GM04504 (cell line): ENCODE data around the gene CMSS1.

Experiments
- DNase-seq: peaks from one replicate; pipeline ENCODE4 v3.0.0-alpha.2; 2012; ENCODE audit warnings: low read depth

The CMSS1 gene

DNA sequence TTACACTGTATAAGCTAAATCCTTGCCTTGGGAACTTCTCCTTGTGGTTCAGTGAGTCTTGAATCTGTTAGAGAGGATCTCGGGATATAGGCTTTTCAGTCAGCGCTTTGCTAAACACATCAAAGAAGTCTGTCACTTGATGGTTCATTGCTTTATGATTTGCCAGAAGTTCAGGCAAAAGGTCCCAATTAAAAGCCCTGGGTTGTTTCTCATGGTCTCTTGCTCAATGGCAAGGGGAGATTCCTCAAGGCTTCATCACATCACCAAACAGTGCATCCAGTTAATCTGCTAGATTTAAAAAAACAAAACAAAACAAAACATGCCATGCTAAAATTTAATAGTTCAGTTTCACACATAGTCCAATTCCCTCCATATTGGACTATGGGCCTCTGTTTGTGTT, 181.9 kb downstream of the CMSS1 start:
- DNase-seq, result peak; percentile 51

DNA sequence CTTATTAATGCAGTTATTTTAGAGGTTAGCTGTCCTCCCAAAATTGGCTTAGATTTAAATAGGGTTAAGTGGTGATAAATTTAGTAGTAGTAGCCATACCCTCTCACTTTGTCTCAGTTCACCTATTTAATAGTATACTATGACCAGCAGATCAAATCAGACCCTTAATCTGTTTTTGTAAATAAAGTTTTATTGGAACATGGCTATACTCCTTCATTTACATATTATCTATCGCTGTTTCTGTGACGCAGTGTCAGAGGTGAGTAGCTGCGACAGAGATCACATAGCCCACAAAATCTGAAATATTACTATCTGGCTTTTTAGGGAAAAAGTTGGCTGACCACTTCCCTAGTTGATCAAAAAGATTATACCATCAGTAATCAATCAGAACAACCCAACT, 183.4 kb downstream of the CMSS1 start:
- no peak for DNase-seq

DNA sequence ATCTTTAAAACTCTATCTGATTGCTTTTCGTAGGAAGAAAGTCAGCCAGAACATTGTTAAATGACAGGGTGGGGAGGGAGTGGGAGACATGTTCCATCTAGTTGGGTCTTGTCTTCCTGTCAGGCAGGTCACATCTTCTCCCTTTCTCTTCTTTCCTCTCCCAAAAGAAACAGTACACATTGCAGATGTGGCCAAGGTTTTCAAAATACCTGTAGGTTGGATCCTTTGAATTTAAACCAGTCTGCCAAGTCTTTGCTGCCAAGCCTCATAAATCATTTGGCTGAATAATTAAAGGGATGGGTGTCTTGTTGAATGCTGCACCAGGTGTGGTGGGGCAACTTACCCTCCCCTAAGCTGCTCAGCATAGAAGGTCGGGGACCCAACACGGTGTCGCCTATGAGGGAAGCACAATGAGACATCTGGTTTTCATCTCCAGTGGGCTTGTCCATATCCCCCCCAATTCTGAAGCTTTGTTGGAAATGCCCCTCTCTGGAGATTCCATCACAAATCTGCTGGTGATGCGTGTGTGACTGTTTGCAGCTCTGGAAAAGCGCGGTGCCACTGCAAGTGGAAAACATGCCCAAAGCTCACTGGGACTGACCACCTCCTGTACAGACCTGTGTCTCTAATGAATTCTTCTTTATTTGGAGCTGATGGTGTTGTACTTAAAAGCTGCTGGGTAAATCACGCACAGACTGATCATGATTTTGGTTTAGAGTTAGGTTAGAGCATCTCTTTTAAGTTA, 184.0 kb downstream of the CMSS1 start:
- DNase-seq, result no peak

DNA sequence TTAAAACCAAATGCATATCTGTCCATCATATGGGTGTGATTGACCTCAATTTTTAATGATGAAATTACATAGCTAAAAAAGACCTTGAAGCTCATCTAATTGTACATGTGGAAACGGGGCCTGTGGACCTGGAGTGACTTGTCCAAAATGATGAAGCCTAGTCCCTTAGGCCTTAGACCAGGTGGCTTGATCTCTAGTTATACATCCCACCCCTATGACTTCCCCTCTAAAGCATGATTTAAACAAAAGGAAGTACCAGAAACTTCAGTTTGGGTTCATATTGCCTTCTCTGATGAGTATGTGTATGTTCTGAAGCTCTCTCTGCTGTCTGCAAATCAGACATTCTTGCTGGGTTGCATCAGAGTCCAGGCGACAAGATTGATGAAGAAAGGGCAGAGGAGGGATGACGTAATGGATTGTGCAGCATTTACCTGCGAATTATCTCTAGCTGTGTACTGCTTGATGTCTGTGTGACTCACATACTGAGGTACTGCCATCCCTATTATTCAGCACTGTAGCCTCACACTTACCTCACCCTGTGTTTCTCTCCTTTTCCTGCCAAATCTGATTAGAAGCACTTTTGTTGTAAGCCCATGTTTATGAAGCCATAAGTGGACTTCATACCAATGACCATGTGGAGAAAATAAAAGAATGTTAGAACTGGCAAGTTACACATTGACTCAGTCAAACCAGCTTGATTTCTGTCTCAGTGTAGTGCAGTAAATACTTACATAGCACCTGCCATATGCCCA, 185.1 kb downstream of the CMSS1 start:
- peak; percentile 72 for DNase-seq

DNA sequence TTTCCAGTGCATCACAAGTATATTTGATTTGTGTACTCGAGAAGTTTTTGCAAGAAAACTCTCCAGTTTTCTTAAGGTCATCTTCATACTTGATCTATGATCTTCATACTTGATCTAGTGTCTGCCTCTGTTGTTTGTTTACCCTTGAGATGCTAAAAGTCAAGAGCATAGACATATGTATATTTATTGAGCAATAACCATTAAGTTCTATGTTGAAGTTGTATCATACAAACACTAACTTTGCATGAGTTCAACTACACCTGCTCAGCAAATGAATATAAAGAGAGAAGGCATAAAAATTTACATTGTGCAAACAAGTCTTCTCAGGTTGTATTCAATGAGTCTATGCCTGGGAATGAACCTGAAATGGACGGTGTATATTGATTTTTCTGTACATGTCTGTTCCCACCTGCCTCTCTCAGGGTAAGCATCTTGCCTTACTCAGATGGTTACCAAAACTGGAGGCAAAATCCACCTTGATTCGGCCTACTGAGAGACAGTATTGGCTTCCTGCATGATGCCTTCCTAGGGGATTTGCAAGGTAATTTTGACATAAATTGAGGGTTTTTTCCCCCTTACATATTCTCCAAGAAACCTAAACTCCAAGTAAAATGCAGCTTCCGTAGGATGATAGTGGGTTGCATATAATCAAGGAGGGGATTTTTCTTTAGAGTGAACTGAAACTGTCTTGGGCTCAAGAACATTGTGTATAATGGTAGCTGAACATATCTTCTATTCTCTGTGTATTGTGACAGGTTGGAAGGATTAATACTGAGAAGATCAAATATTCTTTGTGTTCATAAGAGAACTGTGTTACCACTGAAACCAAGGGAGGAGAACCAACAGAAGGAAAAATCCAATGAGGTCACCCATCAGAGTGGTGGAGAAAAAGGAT, 186.2 kb downstream of the CMSS1 start:
- no peak for DNase-seq

DNA sequence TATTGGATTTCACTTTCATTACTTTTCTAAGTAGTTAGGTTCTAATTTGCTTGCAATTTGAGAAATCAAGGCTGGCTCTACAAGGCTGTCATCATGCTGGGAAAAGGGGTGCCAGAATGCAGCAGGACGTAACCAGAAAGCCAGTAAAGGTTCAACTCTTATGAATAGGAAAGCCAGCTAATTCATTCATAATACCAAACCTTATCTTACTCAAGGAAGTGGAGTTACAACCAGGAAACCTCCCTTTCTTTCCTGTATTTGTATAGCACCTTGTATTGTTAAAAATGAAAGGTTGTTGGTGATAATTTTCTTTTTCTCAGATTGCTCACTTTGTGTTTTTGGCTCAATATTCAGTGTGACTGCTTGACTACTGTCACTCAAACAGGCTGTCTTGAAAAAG, 187.3 kb downstream of the CMSS1 start:
- no peak for DNase-seq

DNA sequence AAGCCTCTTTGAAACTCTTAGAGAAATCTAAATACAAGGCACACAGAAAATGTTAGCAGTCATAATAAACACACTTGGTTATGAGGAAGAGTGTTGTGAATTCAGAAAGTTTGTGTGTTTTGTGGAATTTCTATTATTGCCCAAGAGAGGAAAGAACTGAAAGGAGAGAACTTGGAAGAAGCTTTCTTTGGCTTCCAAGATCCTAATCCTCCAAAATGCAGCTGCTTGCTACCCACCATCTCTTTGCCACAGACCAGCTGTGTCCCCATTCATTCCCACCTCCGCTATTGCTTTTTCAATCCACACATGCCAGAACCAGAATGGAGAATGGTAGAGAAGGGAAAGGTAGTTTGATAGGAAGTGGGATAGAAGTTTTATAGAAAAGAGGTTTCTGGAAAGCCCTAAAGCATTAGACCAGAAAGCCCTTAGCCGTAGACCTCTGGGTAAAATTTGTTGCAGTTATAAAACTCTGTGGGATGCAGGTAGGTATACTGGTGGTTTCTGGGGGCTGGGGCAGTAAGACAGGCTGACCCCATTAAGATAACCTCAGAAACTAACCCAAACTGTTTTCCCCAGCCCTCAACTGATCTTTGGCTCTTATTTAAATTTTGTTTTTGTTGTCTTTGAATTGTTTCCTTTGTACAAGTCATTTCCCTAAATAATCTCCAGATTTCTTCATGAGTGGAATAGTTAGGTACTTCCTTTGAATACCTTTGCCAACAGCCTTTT, 188.2 kb downstream of the CMSS1 start:
- no peak for DNase-seq

DNA sequence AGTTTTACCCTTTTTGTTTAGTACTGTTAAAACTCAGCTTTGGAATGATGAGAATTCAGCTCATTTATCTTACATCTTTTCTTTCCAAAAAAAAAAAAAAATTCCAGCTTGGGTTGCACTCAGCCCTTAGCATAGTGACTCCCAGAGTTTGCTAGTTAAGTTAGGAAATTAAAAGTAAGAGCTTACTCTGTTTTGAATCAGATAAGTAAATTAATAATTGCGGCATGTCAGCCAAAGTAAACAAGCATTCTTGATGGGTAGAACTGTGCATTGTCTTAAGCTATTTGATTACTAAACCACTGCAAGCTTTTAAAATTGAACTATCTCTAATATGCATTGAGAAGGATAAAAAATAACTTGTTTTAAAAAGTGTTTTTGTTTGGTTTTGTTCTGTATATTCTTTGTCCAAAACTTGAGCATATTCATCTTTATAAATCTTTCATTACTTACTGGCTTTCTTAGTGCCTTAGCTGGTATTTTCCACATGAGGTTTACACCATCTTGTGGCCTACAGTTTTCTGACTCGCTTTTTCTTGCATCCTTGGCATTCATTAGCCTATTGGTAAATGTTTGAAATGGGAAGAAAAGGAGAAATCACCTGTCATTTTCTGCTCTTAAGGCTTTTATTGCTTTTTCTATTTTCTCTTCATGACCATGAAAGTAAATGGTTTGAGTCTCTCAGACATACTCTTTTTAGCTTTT, 189.1 kb downstream of the CMSS1 start:
- DNase-seq, result no peak

DNA sequence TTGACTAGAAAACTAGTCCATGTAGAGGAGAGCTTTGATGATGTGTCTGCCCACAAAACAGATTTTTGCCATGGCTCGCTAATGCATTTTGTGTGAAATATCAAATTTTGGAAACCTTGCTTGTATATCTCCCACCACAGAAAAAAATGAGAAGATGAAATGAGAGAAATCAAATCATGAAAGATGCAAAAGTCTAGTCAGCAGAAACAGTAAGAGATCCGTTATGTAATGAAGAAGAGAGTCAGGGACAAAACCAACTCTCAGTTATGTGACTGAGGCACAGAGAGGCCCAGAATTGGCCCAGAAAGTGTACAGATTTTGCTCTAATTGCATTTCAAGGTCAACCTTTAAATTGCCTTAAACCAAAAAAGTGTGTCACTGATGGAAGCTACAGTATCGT, 189.7 kb downstream of the CMSS1 start:
- DNase-seq, result no peak

DNA sequence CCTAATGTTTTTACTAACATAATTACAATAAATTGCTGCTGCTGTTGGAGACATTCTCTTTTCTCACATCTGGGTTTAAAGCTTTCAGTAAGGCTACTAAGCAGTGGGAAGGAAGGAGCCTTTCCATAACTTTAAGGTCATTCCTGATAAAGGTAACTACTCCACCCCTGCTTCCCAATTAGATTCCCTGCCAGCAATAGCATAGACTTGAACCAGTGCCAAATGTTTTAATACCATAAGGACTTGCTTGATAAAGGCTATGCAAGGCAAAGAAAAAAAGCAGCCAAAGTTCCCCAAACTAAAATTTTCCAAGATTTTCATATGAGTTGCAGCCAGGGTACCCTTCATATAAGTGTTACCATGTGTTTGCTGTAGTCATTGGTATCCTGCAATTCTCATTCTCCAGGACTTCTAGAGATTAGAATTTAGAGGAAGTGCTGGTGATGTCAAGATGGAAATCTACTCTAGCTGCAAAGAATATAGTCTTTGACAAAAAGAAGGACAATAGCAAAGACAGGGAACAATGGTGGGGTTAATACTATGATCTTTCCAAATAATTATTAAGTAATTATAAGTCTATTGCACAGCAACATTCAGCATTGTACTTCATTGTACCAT, 190.5 kb downstream of the CMSS1 start:
- no peak for DNase-seq

DNA sequence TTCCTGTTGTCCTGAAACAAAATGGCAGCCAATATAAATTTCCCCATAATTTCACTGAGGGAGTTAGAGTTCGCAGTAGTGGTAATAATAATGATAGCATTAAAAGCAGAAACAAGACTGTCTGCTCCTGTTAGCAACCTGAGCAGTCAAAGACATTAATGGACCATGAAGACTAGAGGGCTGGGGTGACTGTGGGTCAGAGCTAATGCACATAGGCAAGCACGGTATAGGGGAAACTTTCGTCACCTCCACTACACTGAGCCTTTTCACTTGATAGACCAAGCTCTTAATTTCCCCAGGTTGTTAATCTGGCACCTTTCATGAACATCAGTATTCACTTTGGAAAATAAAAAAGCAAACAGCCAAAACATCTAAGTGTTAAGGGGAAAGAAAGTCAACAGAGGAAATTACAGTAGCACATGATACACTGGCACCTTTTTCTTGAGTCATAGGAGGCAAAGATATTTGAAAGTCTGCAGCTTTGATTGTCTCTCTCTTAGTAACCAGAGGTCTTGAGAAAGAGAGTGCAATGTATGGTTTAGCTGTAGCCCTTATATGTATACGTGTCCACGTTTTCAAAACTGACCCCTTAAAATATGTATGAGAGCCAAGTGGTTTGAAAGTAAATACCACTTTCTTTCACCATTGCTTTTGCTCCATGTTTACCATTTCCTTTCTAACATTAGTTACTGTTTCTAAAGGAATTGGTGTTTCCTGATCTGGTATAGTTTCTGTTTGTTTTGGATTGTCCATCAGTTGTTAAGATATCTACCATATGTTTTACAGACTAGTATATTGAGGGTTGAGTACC, 191.8 kb downstream of the CMSS1 start:
- no peak for DNase-seq

DNA sequence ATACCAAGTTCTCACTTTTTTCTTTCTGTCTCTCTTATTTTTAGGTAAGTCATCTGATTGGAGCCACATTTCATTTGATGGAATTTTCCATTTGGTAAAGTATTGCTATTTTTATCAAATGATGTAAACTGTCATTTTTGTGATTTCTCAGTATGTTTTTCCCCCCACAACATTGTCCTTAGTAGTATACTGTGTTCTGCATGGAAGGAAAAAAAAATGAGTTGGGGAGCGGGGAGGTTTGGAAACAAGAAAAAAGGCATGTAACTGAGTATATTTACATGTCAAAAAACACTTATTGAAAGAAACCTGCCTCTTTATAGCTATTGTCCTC, 192.4 kb downstream of the CMSS1 start:
- no peak for DNase-seq

DNA sequence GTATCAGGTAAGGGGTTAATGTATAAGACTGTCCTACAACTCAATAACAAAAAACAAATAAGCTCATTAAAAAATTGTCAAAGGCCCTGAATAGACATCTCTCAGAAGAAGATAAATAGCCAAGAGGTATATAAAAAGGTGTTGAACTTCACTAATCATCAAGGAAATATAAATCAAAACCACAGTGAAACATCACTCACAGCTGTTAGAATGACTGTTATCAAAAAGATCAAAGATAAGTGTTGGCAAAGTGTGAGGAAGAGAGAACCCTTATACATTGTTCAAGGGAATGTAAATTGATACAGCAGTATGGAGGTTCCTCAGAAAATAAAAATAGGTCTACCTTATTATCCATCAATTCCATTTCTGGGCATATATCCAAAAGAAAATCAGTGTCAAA, 201.1 kb downstream of the CMSS1 start:
- no peak for DNase-seq

DNA sequence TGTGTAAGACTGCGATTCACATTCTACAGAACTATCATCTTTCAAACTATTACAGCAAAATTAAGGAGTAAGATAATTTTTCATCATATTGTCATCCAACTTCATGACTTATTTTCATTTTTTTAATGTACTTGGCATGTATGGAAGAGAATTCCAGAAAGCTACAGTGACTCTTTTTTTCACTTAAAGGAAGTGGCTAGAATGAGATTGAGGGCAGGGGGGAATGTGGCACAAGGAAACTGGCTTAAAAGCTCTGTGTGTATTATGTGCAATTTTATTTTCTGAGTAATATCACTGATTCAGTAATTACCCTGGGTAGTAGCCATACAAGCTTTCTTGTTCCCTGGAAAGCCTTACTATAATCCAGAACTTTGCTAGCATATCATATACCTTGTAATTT, 202.1 kb downstream of the CMSS1 start:
- no peak for DNase-seq

DNA sequence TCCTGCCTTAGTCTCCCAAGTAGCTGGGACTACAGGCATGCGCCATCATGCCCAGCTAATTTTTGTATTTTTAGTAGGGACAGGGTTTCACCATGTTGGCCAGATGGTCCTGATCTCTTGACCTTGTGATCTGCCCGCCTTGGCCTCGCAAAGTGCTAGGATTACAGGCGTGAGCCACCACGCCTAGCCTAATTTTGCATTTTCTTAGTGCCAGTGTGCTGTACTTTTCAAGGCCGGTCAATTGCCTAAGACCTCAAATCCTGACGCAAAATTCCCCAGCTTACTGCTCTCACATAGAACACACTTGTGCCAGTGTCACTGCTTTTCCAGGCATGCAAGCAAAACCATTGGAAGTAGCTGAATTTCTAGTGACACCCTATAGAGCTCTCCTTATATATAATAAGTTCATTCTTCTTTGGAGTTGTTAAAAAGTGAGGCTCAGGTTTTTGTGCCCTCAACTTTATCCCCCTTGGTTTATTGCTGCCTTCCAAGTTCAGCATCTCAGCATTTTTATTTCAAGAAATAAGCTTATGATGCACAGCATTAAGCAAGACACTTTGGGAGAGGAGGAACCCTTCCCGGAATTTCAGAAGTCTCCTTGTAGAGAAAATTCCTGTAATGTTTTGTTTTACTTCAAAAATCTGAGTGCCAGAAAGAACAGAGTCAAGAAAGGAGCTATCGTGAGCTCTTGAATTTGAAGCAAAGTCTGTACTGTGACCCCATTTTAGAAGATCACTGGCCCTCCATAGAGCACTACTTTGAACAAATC, 203.4 kb downstream of the CMSS1 start:
- DNase-seq, result no peak

DNA sequence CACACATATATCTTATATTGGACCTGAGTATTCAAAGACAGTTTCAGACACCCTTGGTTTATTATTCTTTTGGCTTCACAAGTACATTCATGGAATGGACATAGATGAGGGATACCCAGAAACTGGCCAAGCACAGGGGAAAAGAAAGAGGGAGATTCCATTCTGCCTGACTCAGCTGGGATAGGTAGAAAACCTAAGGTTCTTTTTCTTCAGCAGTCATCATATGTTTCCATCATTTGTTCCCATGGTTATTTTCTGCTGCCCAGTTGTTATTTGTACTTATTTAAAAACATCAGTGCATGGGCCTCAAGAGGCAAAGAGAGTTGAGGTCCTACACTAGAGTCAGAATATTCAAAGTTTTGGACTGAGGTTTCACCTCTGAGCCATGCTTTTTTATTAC, 204.8 kb downstream of the CMSS1 start:
- DNase-seq, result no peak

DNA sequence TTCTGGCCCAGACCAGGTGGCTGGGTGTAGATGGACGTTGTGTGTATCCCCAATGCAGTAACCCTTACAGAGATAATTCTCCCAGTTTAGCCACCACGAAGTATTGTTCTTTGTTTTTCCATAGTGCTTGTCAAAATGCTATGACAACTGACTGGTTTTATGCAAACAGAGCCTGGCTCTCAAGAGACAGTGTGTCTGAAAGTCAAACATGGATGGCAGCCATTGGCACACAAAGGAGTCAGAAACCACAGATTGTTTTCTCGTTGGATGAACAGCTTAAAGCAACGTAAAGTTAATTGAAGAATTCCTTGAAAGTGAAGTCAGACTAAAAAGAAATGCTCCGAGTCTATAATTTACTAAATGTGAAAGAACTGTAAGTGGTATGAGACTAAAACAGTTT, 205.5 kb downstream of the CMSS1 start:
- no peak for DNase-seq

DNA sequence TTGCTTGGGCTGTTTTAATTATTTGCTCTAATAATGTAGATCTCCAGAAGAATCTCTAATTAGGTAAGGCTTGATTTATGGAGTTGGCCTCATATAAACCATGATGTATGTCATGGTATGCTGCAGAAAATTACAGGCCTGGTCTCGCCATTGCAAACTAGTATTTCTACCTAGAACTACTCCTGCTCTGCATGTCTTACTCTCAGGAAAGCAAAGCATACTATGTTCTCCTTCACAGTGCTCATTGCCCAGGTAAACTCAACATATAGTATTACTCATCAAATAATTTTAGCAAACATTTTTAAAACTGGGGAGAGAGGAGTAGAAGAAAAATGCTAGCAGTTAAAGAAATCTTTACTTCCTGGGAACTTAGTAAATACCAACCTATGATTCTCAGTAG, 205.9 kb downstream of the CMSS1 start:
- no peak for DNase-seq

DNA sequence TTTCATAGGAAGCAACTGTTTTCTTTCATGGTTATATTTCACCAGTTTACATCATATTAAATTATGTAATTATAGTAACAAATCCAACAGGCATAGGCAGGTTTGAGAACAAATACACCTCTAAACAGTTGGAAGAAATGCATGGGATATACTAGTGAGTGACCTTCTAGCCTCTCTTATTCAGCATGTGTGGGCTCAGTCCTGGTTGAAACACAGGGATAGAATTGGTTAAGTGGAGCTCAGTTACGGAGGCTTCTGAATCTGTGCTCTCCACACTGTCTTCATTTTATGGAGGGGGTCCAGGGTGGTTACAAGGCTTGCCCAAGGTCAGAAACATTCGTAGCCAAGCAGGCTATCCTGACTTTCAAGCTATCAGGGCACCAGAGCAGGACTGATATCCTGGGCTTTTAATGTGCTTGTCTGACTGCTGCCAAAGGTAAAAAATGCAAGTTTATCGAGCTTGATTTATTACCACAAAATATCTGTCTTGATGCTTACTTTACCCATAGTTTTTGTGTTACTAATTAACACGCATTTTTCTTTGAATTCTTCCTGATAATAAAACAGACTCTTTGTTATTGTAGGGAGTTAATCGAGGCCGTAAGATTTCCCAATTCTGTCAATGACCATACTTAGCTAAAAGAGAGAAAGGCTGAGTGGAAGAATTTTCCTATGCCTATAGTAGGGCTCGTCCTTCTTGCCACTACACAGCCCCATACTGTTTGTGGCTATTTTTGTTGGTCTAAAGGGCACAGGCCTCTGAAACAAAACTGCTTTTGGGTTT, 207.1 kb downstream of the CMSS1 start:
- DNase-seq, result no peak
